AG08396 (cell line): ENCODE measurements around the gene AIPL1.

Source experiments
- DNase-seq: peaks from one replicate; pipeline ENCODE4 v3.0.0; 2012; ENCODE audit warnings: low spot score, mixed read lengths

AIPL1 gene

GRCh38 chr17:6449307-6449706 lies 14.4 kb upstream of the AIPL1 start:
- DNase-seq = no peak

GRCh38 chr17:6448473-6448872 lies 13.6 kb upstream of the AIPL1 start:
- DNase-seq = no peak

- no peak for DNase-seq
Observed at GRCh38 chr17:6446516-6447100, 11.7 kb upstream of the AIPL1 start.

- DNase-seq = no peak
Observed at GRCh38 chr17:6444571-6445335, 9.8 kb upstream of the AIPL1 start.

- peak; percentile 99 for DNase-seq
Observed at GRCh38 chr17:6443692-6444570, 9.0 kb upstream of the AIPL1 start, which contains the start of gene PIMREG. TSS of gene PIMREG (plus strand) at chr17:6444455. CDS start at chr17:6445111, 656 bp downstream.

GRCh38 chr17:6442775-6443174 lies 7.9 kb upstream of the AIPL1 start:
- no peak for DNase-seq

GRCh38 chr17:6439951-6440350 lies 5.0 kb upstream of the AIPL1 start:
- DNase-seq = no peak

GRCh38 chr17:6437956-6438355 lies 3.0 kb upstream of the AIPL1 start:
- DNase-seq = no peak

GRCh38 chr17:6437466-6437865 lies 2.5 kb upstream of the AIPL1 start:
- no peak for DNase-seq

- DNase-seq = peak; percentile 86
Observed at GRCh38 chr17:6435968-6436367, 1.0 kb upstream of the AIPL1 start.

GRCh38 chr17:6430769-6431168 lies 4.2 kb downstream of the AIPL1 start:
- no peak for DNase-seq

GRCh38 chr17:6429266-6429665 lies 5.7 kb downstream of the AIPL1 start:
- no peak for DNase-seq

GRCh38 chr17:6428207-6428965 lies 6.5 kb downstream of the AIPL1 start:
- no peak for DNase-seq

GRCh38 chr17:6427279-6427781 lies 7.6 kb downstream of the AIPL1 start:
- DNase-seq = peak; percentile 59

GRCh38 chr17:6426356-6427101 lies 8.4 kb downstream of the AIPL1 start:
- DNase-seq = no peak

- DNase-seq = no peak
Observed at GRCh38 chr17:6425407-6425806, 9.5 kb downstream of the AIPL1 start.

- no peak for DNase-seq
Observed at GRCh38 chr17:6423931-6424330, 11.0 kb downstream of the AIPL1 start.

GRCh38 chr17:6422654-6423241 lies 12.2 kb downstream of the AIPL1 start:
- DNase-seq = no peak

- DNase-seq = peak; percentile 90
Observed at GRCh38 chr17:6421700-6422604, 13.0 kb downstream of the AIPL1 start.
